Inflammatory macrophage treated with lipopolysaccharide for 1 hour (primary cell): ENCODE measurements around the gene CHRM5.
"Not testable (repeated sequence)": the region's sequence is repeated elsewhere in the genome, so short reads cannot be mapped to it uniquely, and the experiment has no call there.

Experiments used
- DNase-seq, 2 donors: peaks; one replicate each; pipeline ENCODE4 v3.0.0-alpha.2; 2020 to 2022

Gene CHRM5

DNA sequence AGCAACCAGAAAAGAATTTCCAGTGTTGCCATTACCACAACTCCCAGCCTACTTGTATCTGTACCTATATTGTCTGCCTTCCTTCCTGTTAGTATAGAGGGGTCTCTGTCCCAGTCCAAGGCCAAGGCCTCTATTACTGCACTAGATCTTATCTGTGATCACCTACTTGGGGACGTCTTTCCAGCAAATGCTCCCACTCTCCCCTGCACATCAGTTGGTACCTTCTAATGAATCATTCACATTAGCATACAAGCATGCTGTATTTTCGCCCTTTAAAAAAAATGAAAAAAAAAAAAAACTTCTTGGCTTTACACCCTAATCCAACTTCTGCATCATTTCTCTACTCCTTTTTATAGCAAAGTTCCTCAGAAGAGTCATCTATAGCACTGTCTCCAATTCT is 75.5 kb downstream of the CHRM5 start:
- DNase-seq, result no peak

- no peak for DNase-seq
Observed at GRCh38 chr15:34046471-34047145, 78.3 kb downstream of the CHRM5 start.

GRCh38 chr15:34047893-34048775 is 79.8 kb downstream of the CHRM5 start:
- DNase-seq, result no peak

DNA sequence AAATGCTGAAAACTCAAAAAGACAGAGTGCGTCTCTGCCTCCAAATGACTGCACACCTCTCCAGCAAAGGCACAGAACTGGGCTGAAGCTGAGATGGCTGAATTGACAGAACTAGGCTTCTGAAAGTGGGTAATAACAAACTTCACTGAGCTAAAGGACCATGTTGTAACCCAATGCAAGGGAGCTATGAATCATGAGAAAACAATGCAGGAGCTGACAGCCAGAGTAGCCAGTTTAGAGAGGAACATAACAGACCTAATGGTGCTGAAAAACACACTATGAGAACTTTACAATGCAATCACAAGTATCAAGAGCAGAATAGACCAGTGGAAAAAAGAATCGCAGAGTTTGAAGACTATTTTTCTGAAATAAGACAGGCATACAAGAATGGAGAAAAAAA is 80.8 kb downstream of the CHRM5 start:
- DNase-seq, result no peak

GRCh38 chr15:34050385-34050784 is 82.1 kb downstream of the CHRM5 start:
- not testable (repeated sequence) for DNase-seq

GRCh38 chr15:34054081-34054707 is 85.9 kb downstream of the CHRM5 start:
- no peak for DNase-seq

DNA sequence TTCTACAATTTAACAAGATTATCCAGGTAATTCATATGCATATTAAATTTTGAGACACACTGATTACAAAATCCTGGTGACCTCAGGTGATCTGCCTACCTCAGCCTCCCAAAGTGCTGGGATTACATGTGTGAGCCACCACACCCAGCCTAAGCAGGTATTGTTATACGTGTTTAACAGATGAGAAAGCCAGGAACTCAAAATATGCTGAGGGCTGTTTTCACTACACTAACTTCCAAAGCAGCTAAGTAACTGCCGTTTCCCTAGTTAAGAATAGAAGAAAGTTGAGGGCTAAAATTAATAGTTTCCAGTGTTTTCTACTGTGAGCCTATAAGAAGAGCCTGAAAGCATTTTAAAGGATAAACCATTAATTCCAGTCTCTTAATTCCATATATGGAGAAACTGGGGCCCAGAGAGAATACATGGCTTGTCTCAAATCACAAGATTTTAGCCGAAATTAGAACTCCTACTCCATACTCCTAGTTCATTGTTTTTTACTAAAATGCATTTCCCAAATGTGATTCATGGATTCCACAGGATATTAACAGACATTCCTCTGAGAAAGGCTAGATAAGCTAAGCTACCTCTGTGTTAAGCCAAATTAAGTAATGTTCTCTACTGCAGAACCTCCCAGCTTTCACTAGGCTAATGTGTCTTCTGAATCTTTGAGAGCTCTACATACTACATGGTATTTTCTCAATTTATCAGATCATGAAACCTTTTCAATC is 87.7 kb downstream of the CHRM5 start:
- DNase-seq, result no peak

GRCh38 chr15:34056911-34057310 is 88.6 kb downstream of the CHRM5 start:
- no peak for DNase-seq

- no peak for DNase-seq
Observed at GRCh38 chr15:34059476-34059875, 91.2 kb downstream of the CHRM5 start.

DNA sequence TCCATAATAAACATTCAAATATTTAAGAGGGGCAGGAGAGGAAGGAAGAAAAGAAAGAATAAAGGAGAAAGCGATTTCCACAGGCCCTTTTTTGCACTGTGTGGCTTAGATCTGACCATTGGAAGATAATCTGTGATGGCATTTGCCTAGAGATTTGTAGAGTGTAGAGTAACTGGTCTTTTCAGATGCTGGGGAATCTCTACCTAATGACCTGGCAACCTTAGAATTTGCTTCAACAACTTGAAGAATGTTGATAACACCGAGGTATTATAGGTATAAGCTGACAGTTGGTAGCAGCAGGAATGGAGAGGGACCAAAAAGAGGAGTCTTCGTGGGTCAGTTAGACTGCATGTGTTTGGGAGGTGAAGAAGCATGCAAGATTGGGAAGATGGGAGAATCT is 91.6 kb downstream of the CHRM5 start:
- DNase-seq, result no peak

DNA sequence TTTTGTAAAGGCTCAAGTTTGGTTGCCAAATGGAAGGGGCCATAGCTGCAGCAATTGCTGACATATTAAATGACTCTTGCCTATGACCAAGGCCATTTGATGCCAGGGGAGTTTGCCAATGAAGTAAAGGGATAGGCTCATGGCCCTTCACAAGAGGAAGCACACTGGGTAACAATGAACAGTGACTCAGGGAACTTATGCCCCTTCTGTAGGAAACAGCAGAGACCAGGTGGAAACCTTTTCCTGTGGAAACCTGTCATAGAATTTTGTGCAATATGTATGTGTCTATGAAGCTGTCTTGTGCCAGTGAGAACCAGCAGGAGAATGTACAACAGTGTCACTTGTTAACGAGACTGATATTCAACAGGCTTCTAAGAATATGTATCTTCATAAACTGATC is 96.1 kb downstream of the CHRM5 start:
- no peak for DNase-seq

- no peak for DNase-seq
Observed at GRCh38 chr15:34065261-34065660, 97.0 kb downstream of the CHRM5 start.

DNA sequence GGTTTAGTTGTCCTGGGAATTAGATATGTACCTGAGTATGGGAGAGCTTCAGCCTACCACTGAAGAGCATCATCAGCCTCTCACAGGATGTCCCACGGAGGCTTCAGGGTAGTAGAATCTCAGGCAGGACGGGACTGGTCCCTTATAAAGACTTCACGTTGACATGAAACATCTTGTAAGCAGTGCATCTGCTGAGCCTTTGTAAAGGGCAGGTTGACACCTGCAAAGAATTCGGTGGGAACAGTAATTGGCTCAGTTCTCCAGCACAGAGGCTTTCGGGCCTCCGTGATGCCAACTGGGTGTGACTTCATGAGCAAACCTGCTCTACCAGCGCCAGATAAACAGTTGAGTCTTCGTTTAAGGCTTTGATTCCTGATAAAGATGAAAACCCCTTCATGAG is 97.6 kb downstream of the CHRM5 start:
- DNase-seq, result no peak

- DNase-seq, result no peak
Observed at GRCh38 chr15:34070003-34070402, 101.7 kb downstream of the CHRM5 start.

- DNase-seq, result no peak
Observed at GRCh38 chr15:34076785-34077184, 108.5 kb downstream of the CHRM5 start.

DNA sequence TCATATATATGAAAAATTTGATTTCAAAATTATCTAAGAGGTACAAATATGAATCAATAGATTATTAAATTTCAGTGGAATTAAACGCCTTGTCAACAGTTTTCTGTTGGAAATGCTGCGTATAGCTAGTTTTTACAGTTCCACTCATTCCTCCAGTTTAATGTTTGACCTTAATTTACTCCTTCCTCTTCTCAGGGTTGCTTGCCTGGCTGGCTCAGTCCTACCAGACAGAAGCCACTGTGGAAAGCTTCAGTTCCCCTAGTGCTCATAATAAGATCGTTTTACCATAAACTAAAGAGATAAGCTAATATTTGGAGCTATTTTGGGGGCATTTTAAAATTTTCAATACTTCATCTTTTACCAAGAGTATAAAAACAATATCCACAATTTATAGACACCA is 110.6 kb downstream of the CHRM5 start:
- DNase-seq, result no peak

DNA sequence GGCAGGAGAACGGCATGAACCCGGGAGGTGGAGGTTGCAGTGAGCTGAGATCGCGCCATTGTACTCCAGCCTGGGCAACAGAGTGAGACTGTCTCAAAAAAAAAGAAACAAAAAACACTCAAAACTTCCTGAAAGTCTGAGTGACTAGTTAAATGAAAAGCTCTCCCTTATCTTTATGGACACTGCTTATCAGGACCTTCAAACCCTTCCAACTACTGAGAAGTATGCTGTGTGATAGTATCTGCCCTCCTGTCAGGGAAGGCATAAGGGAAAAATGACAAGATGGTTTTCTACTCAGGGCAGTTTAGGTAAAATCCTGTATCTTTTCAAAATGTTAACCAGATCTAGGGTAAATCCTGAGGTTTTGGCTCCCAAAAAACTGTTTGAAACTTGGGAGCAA is 111.6 kb downstream of the CHRM5 start:
- no peak for DNase-seq

DNA sequence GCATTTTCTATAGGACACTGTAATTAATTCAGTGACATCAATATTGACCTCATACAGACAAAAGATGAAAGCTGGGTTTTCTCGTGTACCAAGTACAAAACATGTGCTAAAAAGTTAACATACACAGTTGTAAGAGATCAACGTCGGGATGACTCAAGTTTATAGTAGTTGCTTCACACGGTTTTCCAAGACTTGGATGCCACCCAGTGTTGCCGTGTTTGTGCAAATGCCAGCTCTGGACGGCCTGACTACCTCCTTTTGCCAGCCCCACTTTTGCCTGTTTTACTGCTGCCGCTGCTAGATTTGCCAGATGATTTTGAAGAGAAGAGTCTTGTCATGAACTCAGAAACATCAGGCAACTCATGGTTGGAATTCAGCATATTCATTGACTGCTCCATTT is 115.8 kb downstream of the CHRM5 start:
- DNase-seq, result no peak

GRCh38 chr15:34085746-34086145 is 117.4 kb downstream of the CHRM5 start:
- no peak for DNase-seq

- no peak for DNase-seq
Observed at GRCh38 chr15:34099914-34100313, 131.6 kb downstream of the CHRM5 start.

DNA sequence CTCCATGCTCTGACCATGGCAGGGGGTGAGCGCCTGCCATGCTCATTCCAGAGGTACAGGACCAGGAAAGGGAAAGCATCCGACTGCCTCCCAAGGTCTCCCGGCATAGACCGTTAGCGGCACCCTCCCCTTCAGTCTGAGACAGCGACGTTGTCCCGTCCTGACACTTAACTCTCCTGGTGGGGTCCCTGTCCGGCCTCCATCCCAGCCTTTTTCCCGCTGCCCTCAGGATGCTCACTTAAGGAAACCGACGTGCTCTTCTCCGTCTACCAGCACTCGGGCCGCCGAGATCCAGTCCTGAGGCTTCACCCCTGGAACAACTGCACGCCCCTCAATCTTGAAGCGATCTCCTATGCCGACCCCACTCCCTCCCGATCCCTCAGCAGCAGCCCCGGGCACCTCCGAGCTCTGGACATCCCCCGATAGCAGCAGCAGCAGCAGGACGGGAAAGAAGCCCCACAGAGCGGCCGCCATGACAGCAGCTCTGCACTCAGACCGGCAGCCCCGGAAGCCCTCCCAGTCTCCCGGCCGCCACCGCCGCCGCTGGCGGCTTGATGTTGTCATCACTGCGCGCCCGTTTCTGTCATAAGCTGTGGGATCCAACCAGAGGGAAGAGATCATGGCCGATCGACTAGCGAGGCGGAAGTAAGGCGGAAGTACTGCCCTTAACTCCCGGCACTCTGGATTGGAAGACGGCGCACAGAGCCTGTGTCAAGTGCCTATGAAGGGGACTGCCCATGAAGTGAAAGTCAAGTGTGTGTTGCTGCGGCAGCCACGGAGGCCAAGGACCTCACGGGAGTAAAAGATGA is 133.3 kb downstream of the CHRM5 start, which contains the start of the genes EMC7 and PGBD4:
Gene EMC7 (minus strand): TSS at position 497 of the 809 bp plus-strand sequence. CDS start 23 bp downstream, at position 474.
Gene PGBD4 (plus strand): TSS at position 718 of the 809 bp plus-strand sequence. CDS start 449 bp downstream, outside the sequence.
- peak; percentile 99 to 100 for DNase-seq
